ENCODE measurements around the gene DENND1A.

DENND1A gene

DNA sequence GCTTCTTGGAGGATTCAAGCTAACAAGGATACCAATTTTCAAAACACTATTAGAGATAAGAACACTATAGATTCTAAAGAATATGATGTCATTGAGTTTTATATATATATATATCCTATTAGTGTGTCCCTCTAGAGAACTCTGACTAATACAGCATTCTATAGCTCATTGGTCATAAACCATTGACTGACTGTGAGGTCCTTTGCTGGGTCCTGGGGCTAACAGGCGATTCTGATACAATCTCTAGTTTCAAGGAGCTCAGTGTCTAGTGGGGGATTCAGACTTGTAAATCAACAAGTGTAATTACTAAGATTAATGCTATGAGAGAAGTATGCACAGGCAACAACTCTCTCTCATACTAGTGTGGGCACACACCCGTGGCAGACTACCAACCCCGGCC lies 234.5 kb downstream of the DENND1A start:
- Histone ChIP-seq H3K9ac (ENCODE audit: low read depth, low read length, poor library complexity, severe bottlenecking) (no peak overlapping the region), H3F3A (ENCODE audit: low read depth) (no peaks in the 10 kb centered on the region), H3K4me3 (ENCODE audit: low read length, poor library complexity, severe bottlenecking) (no peak overlapping the region), H4K20me1 (ENCODE audit: insufficient read depth, low read length, poor library complexity, severe bottlenecking) (no peaks in the 10 kb centered on the region), H3K4me2 (ENCODE audit: low read depth, low read length, poor library complexity, severe bottlenecking) (no peak overlapping the region), H3K36me3 (ENCODE audit: insufficient read depth, low read length) (no peaks in the 10 kb centered on the region), H3K9me2 (replicated peaks; ENCODE audit: low read depth, low read length) (no peaks in the 10 kb centered on the region), H3K79me2 (ENCODE audit: insufficient read depth, low read length) (no peaks in the 10 kb centered on the region), H3K27me3 (ENCODE audit: insufficient read depth, low read length, poor library complexity, severe bottlenecking) (no peaks in the 10 kb centered on the region), H2AFZ (ENCODE audit: low read length) (no peak overlapping the region), H3K4me1 (ENCODE audit: insufficient read depth, low read length, poor library complexity, severe bottlenecking) (no peaks in the 10 kb centered on the region), H3K9me3 (ENCODE audit: insufficient read depth, low read depth, low read length) (no peaks in the 10 kb centered on the region)
- TF ChIP-seq, protein P1, sequence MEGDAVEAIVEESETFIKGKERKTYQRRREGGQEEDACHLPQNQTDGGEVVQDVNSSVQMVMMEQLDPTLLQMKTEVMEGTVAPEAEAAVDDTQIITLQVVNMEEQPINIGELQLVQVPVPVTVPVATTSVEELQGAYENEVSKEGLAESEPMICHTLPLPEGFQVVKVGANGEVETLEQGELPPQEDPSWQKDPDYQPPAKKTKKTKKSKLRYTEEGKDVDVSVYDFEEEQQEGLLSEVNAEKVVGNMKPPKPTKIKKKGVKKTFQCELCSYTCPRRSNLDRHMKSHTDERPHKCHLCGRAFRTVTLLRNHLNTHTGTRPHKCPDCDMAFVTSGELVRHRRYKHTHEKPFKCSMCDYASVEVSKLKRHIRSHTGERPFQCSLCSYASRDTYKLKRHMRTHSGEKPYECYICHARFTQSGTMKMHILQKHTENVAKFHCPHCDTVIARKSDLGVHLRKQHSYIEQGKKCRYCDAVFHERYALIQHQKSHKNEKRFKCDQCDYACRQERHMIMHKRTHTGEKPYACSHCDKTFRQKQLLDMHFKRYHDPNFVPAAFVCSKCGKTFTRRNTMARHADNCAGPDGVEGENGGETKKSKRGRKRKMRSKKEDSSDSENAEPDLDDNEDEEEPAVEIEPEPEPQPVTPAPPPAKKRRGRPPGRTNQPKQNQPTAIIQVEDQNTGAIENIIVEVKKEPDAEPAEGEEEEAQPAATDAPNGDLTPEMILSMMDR (conservative IDR thresholded peaks at IDR 0.05; ENCODE audit: low read length), result no peak
- no peak for TF ChIP-seq EZH2phosphoT487 (IDR thresholded peaks at IDR 0.05; ENCODE audit: borderline replicate concordance)

- Histone ChIP-seq H3K36me3 (ENCODE audit: insufficient read depth, low read length) (no peaks in the 10 kb centered on the region), H3K9ac (ENCODE audit: low read depth, low read length, poor library complexity, severe bottlenecking) (no peak overlapping the region), H3K9me2 (replicated peaks; ENCODE audit: low read depth, low read length) (no peaks in the 10 kb centered on the region), H3K4me3 (ENCODE audit: low read length, poor library complexity, severe bottlenecking) (no peak overlapping the region), H3K27me3 (ENCODE audit: insufficient read depth, low read length, poor library complexity, severe bottlenecking) (no peaks in the 10 kb centered on the region), H3F3A (ENCODE audit: low read depth) (no peaks in the 10 kb centered on the region), H3K4me2 (ENCODE audit: low read depth, low read length, poor library complexity, severe bottlenecking) (no peak overlapping the region), H3K9me3 (ENCODE audit: insufficient read depth, low read depth, low read length) (no peaks in the 10 kb centered on the region), H2AFZ (ENCODE audit: low read length) (no peak overlapping the region), H3K4me1 (ENCODE audit: insufficient read depth, low read length, poor library complexity, severe bottlenecking) (no peaks in the 10 kb centered on the region), H4K20me1 (ENCODE audit: insufficient read depth, low read length, poor library complexity, severe bottlenecking) (no peaks in the 10 kb centered on the region), H3K79me2 (ENCODE audit: insufficient read depth, low read length) (no peaks in the 10 kb centered on the region)
- TF ChIP-seq, protein P1 (conservative IDR thresholded peaks at IDR 0.05; ENCODE audit: low read length), result no peak
- no peak for TF ChIP-seq EZH2phosphoT487 (IDR thresholded peaks at IDR 0.05; ENCODE audit: borderline replicate concordance)
Observed at GRCh38 chr9:123691765-123692303, 238.1 kb downstream of the DENND1A start.

DNA sequence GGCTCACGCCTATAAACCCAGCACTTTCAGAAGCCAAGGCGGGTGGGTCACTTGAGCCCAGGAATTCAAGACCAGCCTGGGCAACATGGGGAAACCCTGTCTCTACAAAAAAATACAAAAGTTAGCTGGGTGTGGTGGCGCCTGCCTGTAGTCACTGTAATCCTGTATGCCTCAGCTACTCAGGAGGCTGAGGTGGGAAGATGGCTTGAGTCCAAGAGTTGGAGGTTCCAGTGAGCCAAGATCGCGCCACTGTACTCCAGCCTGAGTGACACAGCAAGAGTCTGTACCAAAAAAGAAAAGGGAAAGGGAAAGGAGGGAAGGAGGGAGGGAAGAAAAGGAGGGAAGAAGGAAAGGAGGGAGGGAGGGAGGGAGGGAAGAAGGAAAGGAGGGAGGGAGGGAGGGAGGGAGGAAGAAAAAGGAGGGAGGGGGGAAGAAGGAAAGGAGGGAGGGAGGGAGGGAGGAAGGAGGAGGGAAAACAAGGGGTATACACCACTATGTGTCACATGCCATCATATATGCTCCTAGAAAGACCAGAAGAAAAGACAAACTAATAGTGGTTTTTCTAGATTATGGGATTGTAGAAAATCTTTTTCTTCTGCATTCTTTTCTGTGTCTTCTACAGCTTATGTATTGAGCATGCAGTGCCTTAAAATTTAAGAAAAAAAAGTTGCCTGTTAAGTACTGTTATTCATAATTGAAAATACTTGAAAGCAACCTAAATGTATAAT lies 240.1 kb downstream of the DENND1A start:
- no peak overlapping the region for H3K4me2 ChIP-seq (ENCODE audit: low read depth, low read length, poor library complexity, severe bottlenecking)
- no peak overlapping the region for H3K4me3 ChIP-seq (ENCODE audit: low read length, poor library complexity, severe bottlenecking)
- H3K27me3 ChIP-seq (ENCODE audit: insufficient read depth, low read length, poor library complexity, severe bottlenecking), result no peaks in the 10 kb centered on the region
- no peak overlapping the region for H2AFZ ChIP-seq (ENCODE audit: low read length)
- H3K79me2 ChIP-seq (ENCODE audit: insufficient read depth, low read length), result no peaks in the 10 kb centered on the region
- H3K9ac ChIP-seq (ENCODE audit: low read depth, low read length, poor library complexity, severe bottlenecking), result no peak overlapping the region
- H4K20me1 ChIP-seq (ENCODE audit: insufficient read depth, low read length, poor library complexity, severe bottlenecking), result no peaks in the 10 kb centered on the region
- H3K4me1 ChIP-seq (ENCODE audit: insufficient read depth, low read length, poor library complexity, severe bottlenecking), result no peaks in the 10 kb centered on the region
- H3K36me3 ChIP-seq (ENCODE audit: insufficient read depth, low read length), result no peaks in the 10 kb centered on the region
- no peaks in the 10 kb centered on the region for H3F3A ChIP-seq (ENCODE audit: low read depth)
- no peaks in the 10 kb centered on the region for H3K9me3 ChIP-seq (ENCODE audit: insufficient read depth, low read depth, low read length)
- no peaks in the 10 kb centered on the region for H3K9me2 ChIP-seq (replicated peaks; ENCODE audit: low read depth, low read length)
- TF ChIP-seq, protein P1 (conservative IDR thresholded peaks at IDR 0.05; ENCODE audit: low read length), result no peak
- TF ChIP-seq EZH2phosphoT487 (IDR thresholded peaks at IDR 0.05; ENCODE audit: borderline replicate concordance), result no peak
